H1 (cell line): ENCODE data around the gene LDLRAP1. TPM values are rescaled to one million over a fixed set of nuclear protein-coding genes. Genes with fewer than 3 reads are reported as not detected.

Experiments
- CTCF ChIA-PET: fragments of 300-600 bp; sonication (Branson Sonifier 250); formaldehyde crosslinking; loops from one replicate; lab custom pipeline; 2021; ENCODE audit not compliant: partially characterized antibody; lab: Charles Lee
- POLR2A ChIA-PET: fragments of 300-600 bp; sonication (Branson Sonifier 250); formaldehyde crosslinking; loops from one replicate; lab custom pipeline; 2021; ENCODE audit warnings: inconsistent platforms; ENCODE audit not compliant: partially characterized antibody; lab: Charles Lee
- DNase-seq, 2 experiments: peaks; one replicate each; pipeline versions ENCODE4 v3.0.0 to v3.0.0-alpha.2; 2010 to 2022; ENCODE audit warnings: low spot score in 2 of 2, low read depth in 1 of 2, mixed read lengths in 1 of 2
- FAIRE-seq: peaks from 2 replicates; lab custom pipeline; 2011; peaks lifted over from hg19 to GRCh38; lab: Jason Lieb, UNC
- H2AFZ ChIP-seq: 2 replicates; pipeline ENCODE4 v1.8.1; 2012; ENCODE audit warnings: low read length, inconsistent platforms
- H2AK5ac ChIP-seq: 2 replicates; pipeline ENCODE4 v1.6.1; 2013; ENCODE audit warnings: low read depth, low read length
- H2BK120ac ChIP-seq: replicated peaks from 2 replicates; pipeline ENCODE3; 2013; ENCODE audit warnings: low read depth, low read length, inconsistent platforms
- H2BK12ac ChIP-seq: 2 replicates; pipeline ENCODE4 v1.6.1; 2013; ENCODE audit warnings: low read depth, low read length
- H2BK15ac ChIP-seq: 2 replicates; pipeline ENCODE4 v1.6.1; 2013; ENCODE audit warnings: low read length
- H2BK20ac ChIP-seq: 2 replicates; pipeline ENCODE4 v1.6.1; 2013; ENCODE audit warnings: low read length
- H2BK5ac ChIP-seq: 2 replicates; pipeline ENCODE4 v1.6.1; 2013; ENCODE audit warnings: low read depth, low read length
- H3K14ac ChIP-seq: 2 replicates; pipeline ENCODE4 v1.6.1; 2013; ENCODE audit warnings: inconsistent platforms; ENCODE audit not compliant: insufficient read length
- H3K18ac ChIP-seq: 2 replicates; pipeline ENCODE4 v1.6.1; 2013; ENCODE audit warnings: low read length; ENCODE audit errors: extremely low read depth
- H3K23ac ChIP-seq: 2 replicates; pipeline ENCODE4 v1.6.1; 2013; ENCODE audit warnings: inconsistent platforms; ENCODE audit not compliant: insufficient read length
- H3K23me2 ChIP-seq: 2 replicates; pipeline ENCODE4 v1.6.1; 2013; ENCODE audit warnings: low read depth, low read length
- H3K27ac ChIP-seq: 2 replicates; pipeline ENCODE4 v1.6.1; 2011; ENCODE audit warnings: low read depth, low read length, inconsistent platforms
- H3K27me3 ChIP-seq, 4 experiments: replicated peaks in 1 of 4; 1 replicate in 1 of 4; 2 replicates in 3 of 4; pipeline versions ENCODE4 v1.6.1 to v1.8.1; 2011 to 2013; ENCODE audit warnings: low read length in 3 of 4, mild to moderate bottlenecking in 3 of 4, inconsistent platforms in 2 of 4, mixed read lengths in 2 of 4, moderate library complexity in 1 of 4; ENCODE audit not compliant: control insufficient read depth in 3 of 4, insufficient read depth in 3 of 4; ENCODE audit errors: extremely low read depth in 1 of 4
- H3K36me3 ChIP-seq, 4 experiments: 2 replicates each; pipeline versions ENCODE4 v1.6.1 to v1.8.1; 2011 to 2013; ENCODE audit warnings: mild to moderate bottlenecking in 4 of 4, low read length in 3 of 4, moderate library complexity in 2 of 4, control low read depth in 1 of 4, inconsistent platforms in 1 of 4; ENCODE audit not compliant: insufficient read depth in 4 of 4, control insufficient read depth in 2 of 4
- H3K4ac ChIP-seq: replicated peaks from 2 replicates; pipeline ENCODE3; 2013; ENCODE audit warnings: low read length, low read depth, mixed read lengths, inconsistent platforms; ENCODE audit not compliant: insufficient read length
- H3K4me1 ChIP-seq, 4 experiments: replicated peaks in 1 of 4; 1 replicate in 1 of 4; 2 replicates in 3 of 4; pipeline versions ENCODE4 v1.6.1 to v1.8.1; 2011 to 2013; ENCODE audit warnings: low read length in 3 of 4, inconsistent platforms in 2 of 4, mixed read lengths in 1 of 4; ENCODE audit not compliant: insufficient read depth in 4 of 4, control insufficient read depth in 3 of 4
- H3K4me2 ChIP-seq, 2 experiments: 2 replicates each; pipeline versions ENCODE4 v1.6.1 to v1.8.1; 2011 to 2013; ENCODE audit warnings: low read depth in 2 of 2, low read length in 2 of 2, control low read depth in 1 of 2, inconsistent platforms in 1 of 2, mild to moderate bottlenecking in 1 of 2; ENCODE audit not compliant: insufficient read depth in 1 of 2
- H3K4me3 ChIP-seq, 4 experiments: fragments of 200-600, 300-600 bp in 1 of 4; sonication (generic), shearing (Covaris generic), sonication (Bioruptor Twin) in 1 of 4; 2 replicates each; pipeline versions ENCODE4 v1.5.1 to v1.8.1; 2011 to 2016; ENCODE audit warnings: low read length in 4 of 4, low read depth in 3 of 4, control low read depth in 2 of 4, inconsistent platforms in 2 of 4, mild to moderate bottlenecking in 2 of 4, mixed read lengths in 1 of 4, moderate library complexity in 1 of 4; ENCODE audit not compliant: insufficient read depth in 2 of 4; ENCODE audit errors: extremely low read depth in 1 of 4
- H3K56ac ChIP-seq: replicated peaks from 2 replicates; pipeline ENCODE3; 2013; ENCODE audit warnings: low read depth, mild to moderate bottlenecking, mixed read lengths, low read length, inconsistent platforms; ENCODE audit not compliant: insufficient read length
- H3K79me1 ChIP-seq: 2 replicates; pipeline ENCODE4 v1.6.1; 2013; ENCODE audit warnings: low read depth, low read length, control low read depth
- H3K79me2 ChIP-seq, 2 experiments: 2 replicates each; pipeline versions ENCODE4 v1.6.1 to v1.8.1; 2012 to 2013; ENCODE audit warnings: low read length in 2 of 2, mild to moderate bottlenecking in 2 of 2, inconsistent platforms in 1 of 2; ENCODE audit not compliant: insufficient read depth in 2 of 2, control insufficient read depth in 1 of 2
- H3K9ac ChIP-seq, 4 experiments: replicated peaks in 1 of 4; 1 replicate in 1 of 4; 2 replicates in 3 of 4; pipeline versions ENCODE4 v1.6.1 to v1.8.1; 2011 to 2013; ENCODE audit warnings: low read depth in 3 of 4, low read length in 3 of 4, control low read depth in 2 of 4, mild to moderate bottlenecking in 2 of 4, moderate library complexity in 2 of 4, inconsistent platforms in 1 of 4; ENCODE audit errors: extremely low read depth in 1 of 4
- H3K9me3 ChIP-seq, 2 experiments: 2 replicates each; pipeline versions ENCODE4 v1.6.1 to v1.8.1; 2012 to 2013; ENCODE audit warnings: mild to moderate bottlenecking in 2 of 2, moderate library complexity in 2 of 2, control low read depth in 1 of 2, inconsistent platforms in 1 of 2, low read depth in 1 of 2, low read length in 1 of 2, mixed read lengths in 1 of 2; ENCODE audit not compliant: insufficient read depth in 2 of 2
- H4K20me1 ChIP-seq, 2 experiments: replicated peaks in 1 of 2; 2 replicates each; pipeline versions ENCODE3 to v1.8.1; 2011 to 2013; ENCODE audit warnings: inconsistent platforms in 2 of 2, low read length in 2 of 2, mild to moderate bottlenecking in 1 of 2; ENCODE audit not compliant: insufficient read depth in 2 of 2, control insufficient read depth in 1 of 2
- H4K5ac ChIP-seq: 2 replicates; pipeline ENCODE4 v1.6.1; 2013; ENCODE audit warnings: low read length, low read depth, mixed read lengths, inconsistent platforms; ENCODE audit not compliant: insufficient read length
- H4K8ac ChIP-seq: 2 replicates; pipeline ENCODE4 v1.8.0; 2013; ENCODE audit warnings: mild to moderate bottlenecking, moderate library complexity, low read length, inconsistent platforms; ENCODE audit not compliant: insufficient read depth; ENCODE audit errors: extremely low read depth
- H4K91ac ChIP-seq: replicated peaks from 2 replicates; pipeline ENCODE3; 2013; ENCODE audit warnings: low read length, mixed read lengths, inconsistent platforms; ENCODE audit not compliant: insufficient read length
- EP300 ChIP-seq, 2 experiments: IDR thresholded peaks; 1 replicate in 1 of 2; 2 replicates in 1 of 2; pipeline ENCODE4 v1.6.1; 2011 to 2012; ENCODE audit warnings: low read depth in 2 of 2, low read length in 2 of 2, mild to moderate bottlenecking in 2 of 2, borderline replicate concordance in 1 of 2, inconsistent platforms in 1 of 2, moderate library complexity in 1 of 2
- EZH2 ChIP-seq: fragments of 200-600 bp; sonication (generic); IDR thresholded peaks from 2 replicates; pipeline ENCODE4 v1.7.1; 2012; ENCODE audit warnings: low read depth, mild to moderate bottlenecking, moderate library complexity, low read length, inconsistent platforms; ENCODE audit not compliant: severe bottlenecking
- KDM1A ChIP-seq: fragments of 200-600, 300-600 bp; sonication (generic); IDR thresholded peaks from 2 replicates; pipeline ENCODE4 v1.7.1; 2016; ENCODE audit warnings: mild to moderate bottlenecking, low read length, borderline replicate concordance
- RAD21 ChIP-seq, 2 experiments: IDR thresholded peaks in 1 of 2; conservative IDR thresholded peaks in 1 of 2; 2 replicates each; pipeline ENCODE4 v1.6.1; 2011; ENCODE audit warnings: low read depth in 2 of 2, low read length in 2 of 2, improper control_type of control experiment in 1 of 2, inconsistent platforms in 1 of 2, mild to moderate bottlenecking in 1 of 2, moderate library complexity in 1 of 2
- RXRA ChIP-seq: IDR thresholded peaks from 2 replicates; pipeline ENCODE4 v1.6.1; 2011; ENCODE audit warnings: low read depth, mild to moderate bottlenecking, low read length, moderate library complexity; ENCODE audit not compliant: insufficient read depth
- SUZ12 ChIP-seq: fragments of 200-600 bp; sonication (generic); IDR thresholded peaks from 2 replicates; pipeline ENCODE4 v1.6.1; 2012; ENCODE audit warnings: mild to moderate bottlenecking, inconsistent platforms, low read length, moderate library complexity, mixed read lengths
- ZNF274 ChIP-seq: IDR thresholded peaks from 2 replicates; pipeline ENCODE4 v1.7.0; 2012; ENCODE audit warnings: low read length, borderline replicate concordance; ENCODE audit errors: extremely low read depth
- WGBS, 2 experiments: shearing (Covaris generic) in 1 of 2; methylation state at CpG; one replicate each; pipeline versions ENCODE4 v1.1.6 to v1.1.7; 2013 to 2015; ENCODE audit warnings: low lambda C conversion rate in 2 of 2, mixed read lengths in 2 of 2, inconsistent platforms in 1 of 2, low coverage in 1 of 2, missing lambda C conversion rate in 1 of 2; ENCODE audit not compliant: insufficient replicate concordance in 2 of 2, insufficient coverage in 1 of 2, insufficient read length in 1 of 2; ENCODE audit errors: extremely low coverage in 1 of 2, missing lambda C conversion rate in 1 of 2; 5-methylcytosine and 5-hydroxymethylcytosine counted together
- polyA plus RNA-seq, 7 experiments: library from polyadenylated mRNA; depleted of rRNA in 3 of 7; stranded (reverse) in 5 of 7; unstranded in 2 of 7; fragments of >200 nt in 5 of 7; fragments of 200-250 nt in 2 of 7; gene quantifications; 1 replicate in 5 of 7; 2 replicates in 1 of 7; 4 replicates in 1 of 7; pipeline versions ENCODE4 v1.2.1 to v1.2.3, GENCODE V29; 2011 to 2013; ENCODE audit warnings: missing spikeins in 2 of 7, mixed read lengths in 2 of 7
- total RNA-seq: library from RNA; stranded (reverse); fragmentation: NEBNext Ultra II Directional; extraction: Animal tissue kit (Norgen Biotek cat#: 25700); gene quantifications from 2 replicates; pipeline ENCODE4 v1.2.1, GENCODE V29; 2021
- TF ChIP-seq, protein P1 (sequence below): IDR thresholded peaks from 2 replicates; pipeline ENCODE4 v1.6.1; 2012; ENCODE audit warnings: inconsistent platforms

LDLRAP1 gene
- total and polyA plus RNA-seq, 2 of the 8 experiments (the other 6 are each of a cell fraction or from before 2014, with no cell fraction given) = 12.8 to 13.2 TPM

DNA sequence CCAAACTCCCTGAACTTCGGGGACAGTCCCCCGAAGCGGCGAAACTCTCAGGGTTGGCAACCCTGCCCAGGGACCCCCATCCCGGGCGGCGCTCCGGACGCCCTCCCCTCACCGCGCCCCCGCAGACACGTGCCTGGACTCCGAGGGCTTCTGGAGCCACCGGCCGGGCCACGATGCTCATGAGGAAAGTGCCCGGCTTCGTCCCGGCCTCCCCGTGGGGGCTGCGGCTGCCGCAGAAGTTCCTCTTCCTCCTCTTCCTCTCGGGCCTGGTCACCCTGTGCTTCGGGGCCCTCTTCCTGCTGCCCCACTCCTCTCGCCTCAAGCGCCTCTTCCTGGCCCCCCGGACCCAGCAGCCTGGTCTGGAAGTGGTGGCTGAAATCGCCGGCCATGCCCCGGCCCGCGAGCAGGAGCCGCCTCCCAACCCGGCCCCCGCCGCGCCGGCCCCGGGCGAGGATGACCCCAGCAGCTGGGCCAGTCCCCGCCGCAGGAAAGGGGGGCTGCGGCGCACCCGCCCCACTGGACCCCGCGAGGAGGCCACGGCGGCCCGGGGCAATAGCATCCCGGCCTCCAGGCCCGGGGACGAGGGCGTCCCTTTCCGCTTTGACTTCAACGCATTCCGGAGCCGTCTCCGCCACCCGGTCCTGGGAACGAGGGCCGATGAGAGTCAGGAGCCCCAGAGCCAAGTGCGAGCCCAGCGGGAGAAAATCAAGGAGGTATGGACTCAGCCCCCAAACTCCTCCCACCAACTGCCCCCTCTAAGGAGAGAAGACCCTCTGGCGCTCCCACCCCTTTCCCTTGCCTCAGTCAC, 74.4 kb downstream of the LDLRAP1 start:
- Histone ChIP-seq H2BK20ac (no peak overlapping the region), H3K14ac (no peak overlapping the region), H2BK120ac (no peak overlapping the region), H3K36me3 (no peaks in the 10 kb centered on the region), H4K5ac (no peak overlapping the region), H2BK12ac (no peak overlapping the region), H3K79me2 (no peaks in the 10 kb centered on the region), H3K4me2 (peak overlapping the region; percentile 75 to 76), H3K27ac (no peak overlapping the region), H3K56ac (no peak overlapping the region), H3K4ac (no peak overlapping the region), H3K79me1 (no peaks in the 10 kb centered on the region; the same call in 1 of the 2 replicates), H3K23ac (no peak overlapping the region), H4K20me1 (peaks cover 0 to 2% of the 10 kb centered on the region in 2 experiments), H3K9me3 (no peaks in the 10 kb centered on the region), H3K9ac (no peak overlapping the region; a peak in 1 of 7 replicates), H3K4me1 (peaks cover 0 to 25% (median 6%) of the 10 kb centered on the region in 4 experiments; a peak in 6 of 7 replicates), H3K4me3 (peak overlapping the region; percentile 44 to 83 (median 64)), H3K27me3 (peaks cover 9 to 29% (median 17%) of the 10 kb centered on the region in 4 experiments), H4K8ac (no peak overlapping the region; the same call in 1 of the 2 replicates), H2BK5ac (no peak overlapping the region), H3K18ac (peak overlapping the region; percentile 55; the same call in 1 of the 2 replicates), H3K23me2 (peaks cover 11% of the 10 kb centered on the region; the same call in 1 of the 2 replicates), H2AK5ac (0 out of 2 replicates have a peak overlapping the region, but pooled peaks have one; percentile 25), H2AFZ (0 out of 2 replicates have a peak overlapping the region, but pooled peaks have one; percentile 23), H2BK15ac (0 out of 2 replicates have a peak overlapping the region, but pooled peaks have one; percentile 63), H4K91ac (no peak overlapping the region)
- FAIRE-seq (no peak), DNase-seq (peak in 1 of 2 experiments; percentile 75)
- ChIA-PET POLR2A (interaction anchor here (0.5 to 1.9 kb wide), 4 partner anchors 24 to 201 kb away, joined by 3 to 5 read pairs (median 4); partner anchors contain the start of gene SELENON), CTCF (interaction anchor here (0.7 to 7.1 kb wide), 23 partner anchors 15 to 193 kb away, joined by 3 to 53 read pairs (median 9); no protein-coding TSS in a partner anchor)
- WGBS, 2 experiments = 5% methylated on average over 50 of the region's 66 CpGs; no CpG with 5 or more reads in 1 of the 2 experiments
- TF ChIP-seq SUZ12 = peak; percentile 62; the same call in 1 of the 2 replicates
- no peak for TF ChIP-seq ZNF274
- no peak for TF ChIP-seq RXRA
- TF ChIP-seq, protein P1, sequence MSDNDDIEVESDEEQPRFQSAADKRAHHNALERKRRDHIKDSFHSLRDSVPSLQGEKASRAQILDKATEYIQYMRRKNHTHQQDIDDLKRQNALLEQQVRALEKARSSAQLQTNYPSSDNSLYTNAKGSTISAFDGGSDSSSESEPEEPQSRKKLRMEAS = peak; percentile 74
- peak; percentile 65 for TF ChIP-seq EZH2
- TF ChIP-seq RAD21 (IDR thresholded peaks at IDR 0.05 in 1 of 2, conservative IDR thresholded peaks at IDR 0.05 in 1 of 2; ENCODE audit: low read depth in 2 of 2, low read length in 2 of 2) = no peak
- no peak for TF ChIP-seq EP300 (IDR thresholded peaks at IDR 0.05; ENCODE audit: borderline replicate concordance in 1 of 2, low read depth in 2 of 2, low read length in 2 of 2)
- TF ChIP-seq KDM1A = no peak
